Stimulated activated CD4-positive, alpha-beta T cell treated with anti-CD3 and anti-CD28 coated beads, Interleukin-4, amount 100 ng/mL, for 1 hour (primary cell): ENCODE measurements around the gene CPE.
"Not testable (repeated sequence)": the region's sequence is repeated elsewhere in the genome, so short reads cannot be mapped to it uniquely, and the experiment has no call there.

Experiments used
- DNase-seq: peaks from one replicate; pipeline ENCODE4 v3.0.0-alpha.2; 2020

Gene CPE

DNA sequence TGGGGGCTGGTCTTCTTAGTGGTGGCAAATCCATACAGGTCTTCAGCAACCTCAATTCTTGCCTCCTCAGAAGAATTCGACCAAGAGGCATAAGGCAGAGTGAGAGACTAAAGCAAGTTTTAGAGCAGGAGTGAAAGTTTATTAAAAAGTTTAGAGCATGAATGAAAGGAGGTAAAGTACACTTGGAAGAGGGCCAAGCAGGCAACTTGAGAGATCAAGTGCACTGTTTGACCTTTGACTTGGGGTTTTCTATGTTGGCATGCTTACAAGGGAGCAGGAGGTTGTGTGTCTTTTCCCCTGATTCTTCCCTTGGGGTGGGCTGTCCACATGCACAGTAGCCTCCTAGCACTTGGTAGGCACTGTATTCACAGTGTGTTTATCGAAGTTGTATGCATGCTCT, 91.2 kb downstream of the CPE start:
- DNase-seq = no peak

DNA sequence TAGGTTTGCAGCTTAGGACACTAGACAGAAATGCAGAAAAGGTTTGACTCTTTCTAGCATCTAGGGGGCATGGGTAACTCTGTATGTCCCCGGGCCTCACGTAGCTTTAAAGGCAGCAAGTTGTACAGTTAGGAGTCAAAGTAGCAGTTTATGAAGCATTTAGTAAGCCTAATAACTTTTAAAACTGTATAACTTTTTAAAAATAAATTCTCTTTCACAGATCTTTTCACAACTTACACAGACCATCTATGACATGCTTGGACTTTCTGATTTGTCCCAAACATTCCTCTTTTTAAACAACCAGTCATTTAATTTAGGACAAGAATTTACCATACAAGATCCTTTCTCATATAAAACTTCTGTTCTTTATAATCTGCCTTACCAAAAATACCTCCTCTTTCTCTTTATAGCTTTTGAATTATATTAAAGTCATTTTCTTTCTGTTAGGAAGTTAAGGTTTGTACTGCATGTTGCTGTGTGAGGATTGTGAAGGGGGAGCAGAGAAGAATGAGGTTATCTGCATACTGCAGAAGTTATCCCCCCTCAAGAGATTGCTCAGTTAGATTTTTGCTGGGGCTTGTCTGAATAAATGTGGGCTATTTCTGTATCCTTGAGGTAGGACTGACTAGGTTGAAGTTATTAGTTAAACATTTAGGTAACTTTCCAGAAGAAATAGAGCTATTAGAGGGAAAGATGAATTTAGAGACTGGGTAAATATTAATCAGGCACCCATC, 94.3 kb downstream of the CPE start:
- no peak for DNase-seq

DNA sequence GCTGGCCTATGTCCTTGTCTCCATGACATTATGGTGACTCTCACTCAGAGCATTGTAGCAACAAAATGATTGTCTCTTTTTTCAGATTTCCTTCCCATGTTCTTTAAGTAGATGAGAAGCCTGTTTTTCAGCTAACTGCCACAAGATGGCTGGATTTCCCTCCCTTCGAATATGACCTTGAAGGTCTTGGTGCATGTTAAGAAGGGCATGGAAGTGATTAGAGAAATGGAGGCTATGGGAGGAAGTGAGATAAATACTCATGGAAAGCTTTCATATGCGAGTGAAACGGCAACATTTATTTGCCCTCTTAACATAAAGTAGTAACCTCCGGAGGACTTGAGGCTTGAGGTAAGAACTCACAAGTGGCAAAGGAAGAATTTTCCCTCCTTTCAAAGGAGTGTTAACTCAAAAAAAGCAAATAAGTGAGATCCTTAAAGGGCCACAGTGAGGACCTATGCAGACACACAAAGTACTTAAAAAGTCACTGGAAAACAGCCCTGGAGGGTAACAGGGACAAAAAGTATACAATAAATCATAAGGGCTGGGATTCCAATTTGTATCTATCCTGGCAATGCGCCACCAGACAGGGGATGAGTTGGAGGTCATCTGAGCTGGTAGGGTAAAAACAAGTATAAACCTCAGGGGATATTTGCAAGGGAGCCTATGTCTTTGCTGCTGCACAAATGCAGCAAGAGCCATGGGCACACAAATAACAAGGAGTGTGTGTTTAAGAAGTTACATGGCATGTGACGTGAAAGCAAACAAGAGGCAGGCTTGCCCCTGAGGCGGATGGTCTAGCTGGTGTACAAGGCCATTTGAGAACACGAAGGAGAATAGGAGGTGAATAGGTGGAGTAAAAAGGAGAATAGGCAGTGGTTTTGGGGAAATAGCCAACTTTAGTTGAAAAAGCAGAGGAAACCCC, 96.2 kb downstream of the CPE start:
- no peak for DNase-seq

DNA sequence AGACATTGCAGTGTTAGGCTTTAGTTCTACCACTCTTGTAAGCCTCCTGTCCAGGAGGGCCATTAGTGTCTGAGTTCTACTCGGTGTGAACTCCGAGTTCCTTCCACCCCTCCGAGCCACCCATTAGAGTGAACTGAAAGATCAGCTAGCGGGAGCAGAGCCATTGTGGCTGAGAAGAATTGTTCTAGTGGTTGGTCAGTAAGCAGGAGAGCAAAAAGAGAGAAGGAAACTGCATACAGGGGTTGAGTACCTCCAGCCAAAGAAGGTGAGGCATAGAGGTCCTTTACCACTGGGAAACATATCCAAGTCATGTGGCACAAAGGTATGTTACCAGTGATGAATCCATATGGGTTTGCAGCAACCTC, 96.9 kb downstream of the CPE start:
- DNase-seq = no peak

DNA sequence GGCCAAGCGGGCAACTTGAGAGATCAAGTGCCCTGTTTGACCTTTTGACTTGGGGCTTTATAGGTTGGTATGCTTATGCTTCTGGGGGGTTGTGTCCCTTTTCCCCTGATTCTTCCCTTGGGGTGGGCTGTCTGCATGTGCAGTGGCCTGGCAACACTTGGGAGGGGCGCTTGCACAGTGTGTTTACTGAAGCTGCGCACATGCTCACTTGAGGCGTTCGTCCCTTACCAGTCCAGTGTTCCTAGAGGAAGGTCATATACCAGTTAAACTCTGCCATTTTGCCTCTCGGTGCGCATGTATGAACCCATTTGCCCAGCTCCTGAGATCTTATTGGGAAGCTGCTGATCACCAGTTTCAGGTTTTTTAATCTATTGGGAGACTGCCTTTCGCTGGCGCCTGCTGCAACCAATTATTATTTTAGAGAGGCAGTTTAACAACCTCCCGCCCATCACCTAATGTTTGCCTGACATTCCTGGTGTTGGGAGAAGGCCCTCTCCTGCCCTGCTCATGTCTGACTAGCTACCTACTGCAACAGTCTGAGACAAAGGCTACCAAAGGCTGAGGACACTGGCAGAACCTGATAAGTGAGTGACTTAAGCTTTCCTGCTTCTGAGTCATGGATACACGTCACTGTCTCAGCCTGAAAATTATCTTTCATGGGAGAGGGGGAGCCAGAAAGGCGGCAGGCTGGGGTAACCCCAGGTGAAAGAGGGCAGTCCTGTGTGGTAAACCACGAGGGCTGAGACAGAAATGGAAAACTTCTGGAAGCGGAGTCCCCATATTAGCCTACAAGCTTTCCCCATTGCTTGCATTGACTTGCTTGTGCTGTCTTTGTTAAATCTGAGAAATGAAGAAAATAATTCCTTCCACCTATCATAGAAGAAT, 97.6 kb downstream of the CPE start:
- no peak for DNase-seq

DNA sequence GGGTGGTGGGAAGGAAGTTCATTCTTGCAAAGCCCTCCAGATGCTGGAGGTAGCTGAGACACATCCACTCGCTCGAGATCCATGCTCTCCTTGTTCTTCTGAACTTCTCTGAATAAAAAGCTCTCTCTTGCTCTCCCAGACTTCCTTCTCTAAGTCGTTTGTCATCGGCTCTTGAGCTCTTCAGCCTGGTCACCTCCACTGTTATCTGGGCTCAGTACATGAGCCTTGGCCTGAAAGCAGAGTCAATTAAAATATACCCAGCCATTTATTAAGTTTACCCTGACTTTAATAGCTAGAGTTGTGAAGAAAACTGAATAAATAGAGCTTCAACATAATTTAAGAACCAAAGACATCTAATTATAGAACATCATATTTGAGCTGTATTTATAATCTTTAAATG, 99.0 kb downstream of the CPE start:
- no peak for DNase-seq

DNA sequence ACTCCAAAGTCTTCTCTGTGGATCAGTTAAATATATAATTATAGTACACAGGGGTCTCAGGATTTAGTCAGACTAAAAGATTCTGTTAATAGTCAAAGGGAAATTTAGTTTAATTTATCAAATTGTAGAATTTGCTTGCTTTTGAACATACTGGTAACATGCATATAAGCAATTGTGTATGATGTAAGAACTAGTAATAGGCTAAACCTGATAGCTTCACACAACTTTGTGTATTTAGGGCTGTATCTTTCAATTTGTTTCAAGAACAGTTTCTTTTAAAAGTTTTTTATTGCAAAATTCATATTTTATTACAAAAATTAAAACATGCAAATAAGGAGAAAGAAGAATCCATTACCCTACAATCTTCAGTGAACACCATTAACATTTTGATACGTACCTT, 99.5 kb downstream of the CPE start:
- no peak for DNase-seq

DNA sequence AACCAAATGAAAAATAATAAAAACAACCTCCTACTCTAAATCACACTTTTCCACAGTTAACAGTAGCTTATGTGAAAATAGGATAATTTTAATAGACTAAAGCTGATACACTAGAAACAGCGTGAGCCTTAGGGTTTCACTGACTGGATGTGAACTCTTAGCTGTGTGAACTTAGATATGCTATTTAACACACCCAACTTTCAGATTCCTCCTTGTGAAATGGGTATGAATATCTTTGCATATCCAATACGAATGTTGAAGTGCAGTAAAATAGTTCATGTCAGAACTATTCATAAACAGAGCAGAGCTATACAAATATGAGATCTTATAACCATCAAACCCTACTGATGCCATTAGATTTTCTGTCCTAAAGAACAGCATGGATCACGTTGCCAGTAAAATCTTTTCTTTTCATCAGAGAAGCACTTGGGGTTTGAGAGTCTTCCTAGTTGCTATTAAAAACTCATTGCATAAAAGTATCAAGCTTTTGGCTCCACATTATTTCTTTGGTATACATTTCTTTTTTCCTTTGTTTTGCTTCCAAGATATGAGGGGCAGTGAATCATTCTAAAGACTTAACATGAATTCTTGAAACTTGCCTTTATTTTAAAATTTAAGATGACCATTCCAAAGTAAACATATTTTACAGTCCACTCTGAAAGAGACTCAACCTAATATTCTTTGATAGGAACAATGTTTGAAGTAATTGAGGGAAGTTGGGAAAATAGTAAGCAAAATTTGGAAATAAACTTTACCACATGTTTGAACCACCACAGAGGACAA, 102.4 kb downstream of the CPE start:
- DNase-seq = no peak

DNA sequence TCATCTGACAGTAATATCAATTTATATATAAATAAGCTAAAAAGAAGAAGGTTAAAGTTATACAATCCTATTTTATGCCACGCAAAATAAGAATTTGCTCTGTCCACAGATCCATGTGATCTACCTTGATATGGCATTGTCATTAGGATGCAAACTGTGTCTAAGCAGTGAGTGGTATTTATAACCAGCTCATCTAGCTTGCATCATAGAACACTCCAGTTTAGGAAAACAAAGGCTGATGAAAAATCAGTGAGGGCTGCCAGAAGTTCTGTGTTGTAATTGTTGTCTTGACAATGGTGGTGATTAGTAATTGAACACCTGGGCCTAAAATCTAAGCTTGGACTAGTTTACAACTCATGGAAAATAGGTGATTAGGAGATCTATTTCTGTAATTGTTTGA, 111.0 kb downstream of the CPE start:
- no peak for DNase-seq

DNA sequence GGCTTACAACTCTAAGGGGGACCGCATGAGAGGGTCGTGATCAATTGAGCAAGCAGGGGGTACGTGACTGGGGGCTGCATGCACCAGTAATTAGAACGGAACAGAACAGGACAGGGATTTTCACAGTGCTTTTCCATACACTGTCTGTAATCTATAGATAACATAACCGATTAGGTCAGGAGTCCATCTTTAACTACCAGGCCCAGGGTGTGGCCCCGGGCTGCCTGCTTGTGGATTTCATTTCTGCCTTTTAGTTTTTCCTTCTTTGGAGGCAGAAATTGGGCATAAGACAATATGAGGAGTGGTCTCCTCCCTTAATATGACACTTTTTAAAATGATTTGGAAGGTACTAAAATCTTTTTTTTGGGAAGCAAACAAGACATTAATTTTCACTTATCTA, 113.8 kb downstream of the CPE start:
- DNase-seq = not testable (repeated sequence)

DNA sequence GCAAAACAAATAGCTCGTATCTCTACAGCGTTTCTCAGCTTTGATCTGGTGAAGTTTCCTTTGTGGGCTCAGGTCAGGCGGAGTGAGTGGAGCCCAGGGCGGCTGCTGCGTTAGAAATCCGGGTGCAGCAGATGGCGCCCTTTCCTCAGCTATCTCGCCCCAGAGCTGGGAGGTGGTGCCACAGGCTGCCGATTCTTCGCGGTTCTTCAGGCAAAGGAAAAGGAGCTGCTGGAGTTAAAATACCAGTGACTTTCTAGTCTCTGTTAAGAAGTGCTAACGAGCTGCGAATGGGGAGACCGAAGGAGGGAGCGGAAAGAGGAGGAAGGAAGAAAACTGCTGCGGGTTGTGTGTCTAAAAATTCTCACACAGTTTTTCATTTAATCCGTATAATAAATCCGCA, 114.6 kb downstream of the CPE start:
- DNase-seq = peak; percentile 68

DNA sequence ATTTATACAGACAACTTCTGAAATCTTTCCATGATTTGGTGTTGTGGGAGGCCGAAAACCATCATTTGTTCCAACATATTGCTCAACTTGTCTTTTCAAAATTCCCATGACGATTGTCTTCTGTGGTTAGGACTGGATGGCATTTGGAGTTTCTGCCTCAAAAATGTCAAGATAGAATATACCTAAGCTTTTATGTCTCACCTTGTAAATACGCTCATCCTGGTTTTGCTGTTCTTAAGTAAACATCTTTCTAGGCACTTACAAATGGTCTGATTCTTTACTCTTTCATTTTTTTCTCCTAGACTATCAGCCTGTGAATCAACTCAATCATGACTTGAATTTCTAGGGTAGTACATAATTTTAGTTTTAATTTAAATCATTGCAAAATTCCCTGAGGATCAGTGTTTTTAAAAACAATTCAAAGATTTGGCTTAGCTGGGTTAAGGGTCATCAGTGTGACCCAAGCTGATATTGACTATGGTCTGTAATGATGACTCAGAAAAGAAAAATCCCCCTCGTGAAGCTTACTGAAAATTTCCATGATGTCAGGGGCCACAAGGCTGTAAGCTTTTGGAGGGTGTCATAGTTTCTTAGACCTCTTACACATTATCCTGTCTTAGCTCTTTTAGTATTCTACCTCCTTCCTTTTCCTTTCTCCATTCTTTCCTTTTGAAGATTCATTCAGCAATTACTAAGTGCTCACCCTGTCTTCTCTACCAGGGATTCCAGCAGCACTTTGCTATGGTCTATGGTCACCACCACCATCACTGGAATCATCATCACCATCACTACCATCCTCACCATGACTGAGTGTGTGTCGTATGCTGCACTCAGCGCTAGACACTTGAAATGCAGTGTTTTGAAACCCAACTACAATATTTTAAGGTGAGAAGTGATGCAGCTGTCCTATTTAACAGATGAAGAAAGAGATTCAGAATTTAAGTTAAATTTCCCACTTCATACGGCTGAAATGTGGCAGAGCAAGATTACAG, 124.4 kb downstream of the CPE start:
- DNase-seq = no peak

DNA sequence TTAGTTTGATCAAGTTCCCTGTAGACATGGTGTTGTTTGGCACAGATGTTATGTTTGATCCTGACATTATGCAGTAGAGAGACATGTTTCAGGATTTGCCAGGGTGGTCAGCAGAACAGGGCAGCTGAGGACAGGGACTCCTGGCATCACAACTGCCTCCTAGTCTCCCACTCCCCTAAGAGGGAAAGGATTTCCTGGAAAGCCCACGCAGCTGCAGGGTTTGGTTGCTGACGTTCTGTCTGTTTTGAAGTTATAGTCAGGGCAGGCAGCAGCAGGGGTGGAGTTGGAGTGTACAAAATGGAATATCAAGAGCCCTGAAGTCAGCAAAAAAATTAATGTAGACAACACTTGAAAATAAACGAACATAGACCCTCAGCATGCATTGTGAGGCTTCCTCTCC, 125.4 kb downstream of the CPE start:
- no peak for DNase-seq

DNA sequence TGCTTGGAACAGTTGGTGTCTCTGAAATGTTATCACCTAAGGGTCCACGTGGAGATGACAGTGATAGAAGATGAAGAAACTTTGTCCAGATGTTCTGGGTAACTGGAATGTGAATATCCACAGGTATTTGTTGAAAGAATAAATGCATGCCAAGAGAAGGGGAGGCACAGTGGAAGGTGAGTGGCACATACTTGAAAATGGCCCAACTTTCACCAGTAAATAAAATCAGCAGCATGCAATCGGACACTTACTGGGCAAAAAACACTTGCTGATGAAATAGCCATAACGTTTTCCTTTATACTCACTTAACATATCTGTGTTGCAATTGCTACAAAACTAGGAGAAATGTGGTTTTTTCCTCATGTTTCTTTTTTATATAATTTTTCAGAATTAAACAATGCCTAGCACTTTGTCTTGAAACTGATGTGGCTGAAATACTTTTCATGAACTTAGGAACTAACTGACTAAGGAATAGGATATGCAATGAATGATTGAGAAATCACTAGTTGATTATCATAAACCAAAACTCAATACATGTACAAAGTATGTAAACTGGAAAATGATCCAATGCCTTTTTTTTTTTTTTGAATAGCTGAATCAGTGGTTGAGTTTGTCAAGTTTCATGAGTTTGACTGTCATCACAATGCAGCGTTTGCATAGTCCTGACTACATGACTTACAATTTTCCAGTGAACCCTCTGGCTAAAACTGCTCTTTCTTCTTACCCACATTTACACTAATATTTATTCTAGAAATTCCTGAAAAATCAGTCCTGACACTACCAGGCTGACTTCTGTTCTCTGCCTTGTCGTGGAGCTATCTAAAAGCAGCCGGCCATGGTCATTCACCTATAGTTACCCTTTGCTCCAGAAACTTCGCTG, 127.4 kb downstream of the CPE start:
- DNase-seq = no peak

DNA sequence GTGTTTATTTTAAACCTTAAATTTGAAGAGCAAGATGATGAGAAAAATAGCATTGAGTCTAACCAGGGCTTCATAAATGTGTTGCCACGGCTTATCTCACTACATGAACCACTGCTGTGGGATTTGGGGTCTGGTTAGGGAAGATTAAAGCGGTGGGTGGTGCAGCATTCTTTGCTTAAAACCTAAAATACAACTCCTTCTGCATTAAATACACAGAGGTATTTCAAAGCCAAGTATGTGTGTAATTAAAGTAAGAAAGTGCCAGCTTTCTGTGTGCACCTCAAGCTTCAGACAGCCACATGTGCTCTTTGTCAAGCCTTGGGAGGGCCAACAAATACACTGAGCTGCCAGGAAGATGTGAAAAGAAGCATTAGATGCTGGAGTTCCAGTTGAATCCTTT, 128.0 kb downstream of the CPE start:
- DNase-seq = no peak

DNA sequence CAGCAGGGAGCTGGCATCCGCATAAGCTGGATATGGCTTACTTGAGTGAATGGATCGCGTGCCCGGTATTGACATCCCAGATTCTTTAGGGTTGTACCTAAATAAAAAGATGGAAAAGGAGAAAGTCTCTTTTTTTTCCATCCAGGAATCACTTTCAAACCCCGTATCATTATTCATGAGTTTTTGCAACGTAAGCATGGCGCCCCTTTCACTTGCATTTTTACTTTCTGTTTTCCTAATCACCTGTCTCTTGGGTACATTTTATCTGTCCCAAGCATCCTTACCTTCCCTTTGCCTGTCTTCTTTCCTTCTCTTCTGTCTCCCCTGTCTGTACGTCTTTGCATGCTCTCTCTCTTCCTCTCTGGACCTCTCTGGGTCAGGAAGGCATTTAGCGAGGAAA, 128.6 kb downstream of the CPE start:
- no peak for DNase-seq

DNA sequence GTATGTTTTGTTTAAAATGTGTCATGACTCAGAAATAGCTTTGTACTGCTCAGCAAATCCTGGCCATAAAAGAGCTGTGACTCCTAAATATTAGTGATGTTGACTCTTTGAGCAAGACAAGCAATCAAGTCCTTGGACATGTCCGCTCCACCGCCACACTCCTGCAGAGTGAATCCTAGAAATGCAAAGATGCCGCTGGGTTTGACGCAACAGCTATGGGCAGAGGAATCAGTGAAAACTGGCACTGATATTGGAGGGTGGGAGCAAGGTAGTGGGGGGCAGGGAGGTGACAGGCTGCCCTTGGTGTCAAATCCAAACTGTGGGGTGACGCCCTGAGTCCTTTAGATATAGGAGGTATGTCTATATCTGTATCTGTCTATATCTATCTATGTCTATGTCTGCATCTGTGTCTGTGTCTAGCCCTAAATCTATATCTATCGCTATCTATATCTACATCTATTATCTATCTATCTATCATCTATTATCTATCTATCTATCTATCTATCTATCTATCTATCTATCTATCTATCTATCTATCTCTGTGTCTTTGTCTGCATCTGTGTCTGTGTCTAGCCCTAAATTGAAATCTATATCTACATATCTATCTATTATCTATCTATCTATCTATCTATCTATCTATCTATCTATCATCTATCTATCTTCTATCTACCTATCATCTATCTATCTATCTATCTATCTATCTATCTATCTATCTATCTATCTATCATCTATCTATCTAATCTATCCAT, 129.7 kb downstream of the CPE start:
- no peak for DNase-seq

DNA sequence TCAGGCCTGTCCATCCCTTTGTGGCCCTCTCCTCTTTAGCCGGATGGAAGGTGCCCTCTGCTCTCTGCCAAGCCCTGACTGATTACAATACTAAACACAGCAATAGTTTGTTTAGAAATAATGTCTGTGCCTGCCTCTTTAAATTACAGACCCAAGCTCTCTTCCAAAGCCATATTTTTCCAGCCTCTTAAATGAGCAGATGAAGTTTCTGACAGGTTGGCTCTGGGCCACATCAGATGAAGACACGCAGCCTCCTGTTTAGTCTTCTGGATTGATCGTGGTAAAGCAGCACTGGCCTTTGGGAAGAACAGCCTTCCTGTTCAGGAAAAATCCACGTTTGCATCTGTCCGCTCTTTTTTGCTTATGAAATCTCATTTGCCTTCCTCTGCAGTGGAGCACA, 133.6 kb downstream of the CPE start:
- DNase-seq = no peak

DNA sequence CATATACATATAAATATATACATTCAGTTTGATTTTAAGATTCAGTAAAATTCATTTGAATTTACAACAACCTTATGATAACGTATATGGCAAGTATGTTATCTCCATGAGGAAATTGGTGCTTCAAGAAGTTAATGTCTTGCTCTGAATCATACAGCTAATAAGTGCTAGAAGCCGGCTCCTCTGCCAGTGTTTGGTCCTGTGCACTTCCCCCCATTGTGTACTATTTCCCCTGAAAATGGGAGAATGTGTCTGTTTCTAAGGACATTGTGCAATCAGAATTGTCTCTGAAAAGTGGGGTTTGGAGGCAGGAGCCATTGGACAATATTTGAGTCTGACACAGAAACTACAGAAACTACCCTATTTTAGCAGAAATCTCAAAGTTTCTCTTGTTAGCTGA, 135.9 kb downstream of the CPE start:
- no peak for DNase-seq

DNA sequence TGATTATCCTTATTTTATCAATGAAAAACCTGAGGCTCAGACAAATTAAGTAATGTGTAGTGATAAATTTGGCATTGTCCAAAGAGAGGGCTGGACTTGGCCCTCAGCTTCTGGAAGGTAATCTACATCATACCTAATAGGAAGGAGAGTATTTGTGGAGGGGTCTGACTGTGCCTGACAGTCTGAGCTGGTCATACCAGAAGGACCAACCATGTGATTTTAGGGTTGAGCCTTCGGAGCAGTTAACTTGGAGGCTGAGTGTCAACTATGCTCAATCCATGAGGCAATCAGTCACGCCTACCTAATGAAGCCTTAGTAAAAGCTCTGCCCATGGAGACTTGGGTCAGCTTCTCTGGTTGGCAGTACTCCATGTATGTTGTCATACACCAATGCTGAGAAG, 136.4 kb downstream of the CPE start:
- DNase-seq = no peak
